HG03280 (cell line): ENCODE data around the gene GALNT17.
"Not testable (repeated sequence)": the region's sequence is repeated elsewhere in the genome, so short reads cannot be mapped to it uniquely, and the experiment has no call there.

Experiments
- ATAC-seq: cut with Tn5 transposase; IDR thresholded peaks from one replicate; pipeline ENCODE4 v1.9.1; 2021; ENCODE audit warnings: mild to moderate bottlenecking, moderate library complexity; ENCODE audit not compliant: unreplicated experiment

Gene GALNT17

DNA sequence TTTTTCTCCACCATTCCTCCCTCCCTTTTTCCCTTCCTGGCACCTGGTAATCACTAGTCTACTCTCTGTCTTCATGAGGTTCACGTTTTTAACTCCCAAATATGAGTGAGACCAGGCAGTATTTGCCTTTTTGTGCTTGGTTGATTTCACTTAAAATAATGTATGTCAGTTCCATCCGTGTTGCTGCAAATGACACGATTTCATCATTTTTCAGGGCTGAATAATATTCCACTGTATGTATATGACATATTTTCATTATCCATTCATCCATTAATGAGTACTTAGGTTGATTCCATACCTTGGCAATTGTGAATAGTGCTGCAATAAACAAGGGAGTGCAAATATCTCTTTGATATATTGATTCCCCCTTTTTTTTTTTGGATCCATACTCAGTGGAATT is 25.8 kb downstream of the GALNT17 start:
- ATAC-seq, result no peak

- no peak for ATAC-seq
These were observed 33.8 kb downstream of the GALNT17 start for GRCh38 chr7:71165708-71166107.

DNA sequence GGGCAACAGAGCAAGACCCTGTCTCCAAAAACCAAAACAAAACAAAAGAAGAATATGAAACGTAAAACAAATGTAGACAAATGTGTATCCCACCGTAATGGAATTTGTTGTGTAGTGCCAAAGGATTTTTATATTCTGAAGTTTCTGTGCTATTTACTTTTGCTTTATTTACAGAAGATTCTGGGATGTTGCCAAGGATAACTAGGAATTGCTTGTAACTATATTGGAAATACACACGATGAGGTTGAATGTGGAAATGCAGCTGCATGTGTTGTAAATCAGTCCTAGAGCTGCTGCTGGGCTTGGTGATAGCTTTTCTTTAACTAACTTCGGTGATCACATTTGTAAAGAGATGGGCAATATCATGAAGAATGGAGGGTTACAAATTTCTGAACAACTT is 39.5 kb downstream of the GALNT17 start:
- no peak for ATAC-seq

DNA sequence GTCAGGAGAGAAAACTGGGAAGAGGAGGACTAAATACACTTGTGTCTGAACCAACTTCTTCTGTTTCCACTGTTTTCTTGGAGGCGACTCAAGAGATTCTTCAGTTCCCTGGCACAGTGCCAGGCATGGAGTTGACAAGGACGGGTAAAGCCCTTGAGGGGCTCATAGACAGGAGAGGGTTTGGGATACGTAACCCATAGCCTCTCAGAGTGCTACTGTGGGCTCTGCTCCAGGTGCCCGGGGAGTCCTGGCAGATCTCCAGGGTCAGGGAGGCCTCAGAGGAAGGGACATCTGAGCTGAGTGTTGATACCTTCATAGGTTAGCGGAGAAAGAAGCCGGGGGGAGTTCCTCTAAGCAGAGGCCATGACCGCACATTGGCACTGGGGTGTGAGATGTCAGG is 42.0 kb downstream of the GALNT17 start:
- no peak for ATAC-seq

- no peak for ATAC-seq
These were observed 50.5 kb downstream of the GALNT17 start for GRCh38 chr7:71182438-71182935.

GRCh38 chr7:71184136-71184535 is 52.2 kb downstream of the GALNT17 start:
- ATAC-seq, result no peak

GRCh38 chr7:71184609-71185008 is 52.7 kb downstream of the GALNT17 start:
- ATAC-seq, result no peak

DNA sequence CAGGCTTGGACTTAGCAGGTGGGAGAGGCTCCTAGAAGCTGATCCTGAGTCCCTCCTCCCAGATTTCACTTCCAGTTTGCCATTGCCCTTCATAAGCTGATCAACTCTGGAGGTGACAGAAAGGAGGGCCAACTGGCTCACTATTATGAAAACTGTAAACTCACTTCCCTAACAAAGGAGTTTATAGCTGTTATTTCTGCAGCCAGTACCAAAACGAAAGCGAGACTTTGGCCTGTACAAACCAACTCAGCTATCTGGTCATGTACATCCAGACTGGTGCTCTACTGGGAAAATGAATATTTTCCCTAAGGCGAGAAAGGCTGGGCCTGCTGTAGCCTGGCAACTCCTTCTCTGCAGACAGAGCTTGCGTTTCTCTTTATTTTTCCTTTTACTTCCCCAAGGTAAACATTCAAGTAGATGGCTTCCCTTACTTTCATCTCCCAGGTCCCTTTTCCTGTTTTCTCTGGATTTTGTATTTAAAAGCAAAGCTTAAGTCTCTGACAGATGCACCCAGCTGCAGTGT is 54.7 kb downstream of the GALNT17 start:
- ATAC-seq, result no peak

- ATAC-seq, result no peak
These were observed 59.8 kb downstream of the GALNT17 start for GRCh38 chr7:71191771-71192170.

GRCh38 chr7:71193099-71193810 is 61.3 kb downstream of the GALNT17 start:
- no peak for ATAC-seq

DNA sequence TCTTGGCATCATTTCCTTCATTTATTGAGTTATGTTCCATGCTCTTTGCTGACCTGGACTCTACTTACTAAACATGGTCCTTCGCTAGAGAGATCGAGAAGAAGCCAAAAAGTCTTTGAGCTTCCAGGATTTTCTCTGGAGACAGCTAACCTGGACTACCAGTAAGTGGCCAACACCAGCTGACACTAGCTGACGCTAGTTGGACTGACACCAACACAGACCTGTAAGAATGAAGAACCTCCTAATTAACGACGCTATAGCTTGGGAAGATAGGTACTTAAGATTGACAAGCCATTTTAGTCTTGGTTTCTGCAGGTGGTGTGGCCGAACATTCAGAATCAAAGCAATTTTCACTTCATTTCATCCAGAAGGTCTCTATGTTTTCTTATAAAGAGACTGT is 66.4 kb downstream of the GALNT17 start:
- ATAC-seq, result no peak

DNA sequence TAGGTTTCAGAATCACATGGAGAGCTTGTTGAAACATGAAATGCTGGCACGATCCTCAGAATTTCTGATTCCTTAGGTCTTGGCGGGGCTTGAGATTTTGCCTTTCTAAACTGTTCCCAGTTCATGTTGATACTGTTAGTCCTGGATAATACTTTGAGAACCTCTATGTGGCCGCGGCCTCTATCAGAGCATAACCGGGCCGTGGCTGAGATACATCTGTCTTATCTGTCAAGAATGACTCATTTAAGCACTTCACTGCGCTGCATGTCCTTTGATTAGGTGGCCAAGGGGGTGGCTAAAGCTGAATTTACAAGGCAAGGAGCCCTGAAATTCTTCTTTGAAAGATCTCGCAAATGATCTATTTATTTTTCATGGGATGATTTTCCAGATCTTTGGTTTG is 66.9 kb downstream of the GALNT17 start:
- no peak for ATAC-seq

DNA sequence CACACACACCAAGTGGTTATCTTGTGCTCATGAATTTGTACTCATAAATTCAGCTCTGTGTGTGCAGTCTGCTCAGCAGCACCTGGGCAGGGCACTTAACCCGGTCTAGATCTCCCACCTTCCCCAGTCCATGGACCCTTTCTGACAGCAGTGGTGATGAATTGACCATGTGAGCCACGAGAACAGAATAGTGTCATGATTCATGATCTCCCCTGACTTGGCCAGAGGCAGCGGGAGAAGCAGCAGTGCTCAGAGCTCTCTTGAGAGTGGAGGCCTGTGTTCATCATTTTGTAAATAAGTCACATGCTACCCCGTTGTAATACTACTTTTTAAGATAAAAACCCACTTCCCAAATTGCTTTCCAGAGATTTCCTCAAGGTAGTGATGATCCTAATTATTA is 74.2 kb downstream of the GALNT17 start:
- ATAC-seq, result no peak

DNA sequence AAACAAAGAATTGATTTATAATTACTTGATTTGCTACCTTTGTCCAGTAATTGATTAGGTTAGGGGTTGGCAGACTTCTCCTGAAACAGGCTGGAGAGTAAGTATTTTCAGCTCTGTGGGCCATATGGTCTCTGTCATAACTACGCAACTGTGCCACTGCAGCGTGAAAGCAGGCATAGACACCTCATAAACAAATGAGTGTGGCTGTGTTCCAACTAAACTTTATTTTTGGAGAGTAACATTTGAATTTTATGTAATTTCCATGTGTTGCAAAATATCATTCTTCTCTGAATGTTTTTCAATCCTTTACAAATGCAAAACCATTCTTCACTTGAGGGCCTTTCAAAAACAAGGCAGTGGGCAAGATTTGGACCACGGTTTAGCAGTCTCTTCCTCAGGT is 76.9 kb downstream of the GALNT17 start:
- ATAC-seq, result no peak

DNA sequence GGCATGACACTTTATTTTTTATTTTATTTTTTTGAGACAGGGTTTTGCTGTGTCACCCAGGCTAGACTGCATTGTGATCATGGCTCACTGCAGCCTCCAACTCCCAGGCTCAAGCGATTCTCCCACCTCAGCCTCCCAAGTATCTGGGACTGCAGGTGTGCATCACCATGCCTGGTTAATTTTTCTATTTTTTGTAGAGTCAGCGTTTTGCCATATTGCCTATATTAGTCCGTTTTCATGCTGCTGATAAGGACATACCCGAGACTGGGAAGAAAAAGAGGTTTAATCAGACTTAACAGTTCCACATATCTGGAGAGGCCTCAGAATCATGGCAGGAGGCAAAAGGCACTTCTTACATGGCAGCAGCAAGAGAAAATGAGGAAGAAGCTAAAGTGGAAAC is 77.5 kb downstream of the GALNT17 start:
- not testable (repeated sequence) for ATAC-seq

GRCh38 chr7:71210220-71210619 is 78.3 kb downstream of the GALNT17 start:
- ATAC-seq, result no peak

DNA sequence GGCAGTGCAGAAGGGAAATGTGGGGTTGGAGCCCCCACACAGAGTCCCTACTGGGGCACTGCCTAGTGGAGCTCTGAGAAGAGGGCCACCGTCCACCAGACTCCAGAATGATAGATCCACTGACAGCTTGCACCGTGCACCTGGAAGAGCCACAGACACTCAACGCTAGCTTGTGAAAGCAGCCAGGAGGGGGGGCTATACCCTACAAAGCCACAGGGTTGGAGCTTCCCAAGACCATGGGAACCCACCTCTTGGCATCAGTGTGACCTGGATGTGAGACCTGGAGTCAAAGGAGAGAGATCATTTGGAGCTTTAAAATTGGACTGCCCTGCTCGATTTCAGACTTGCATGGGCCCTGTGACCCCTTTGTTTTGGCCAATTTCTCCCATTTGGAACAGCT is 80.5 kb downstream of the GALNT17 start:
- not testable (repeated sequence) for ATAC-seq

DNA sequence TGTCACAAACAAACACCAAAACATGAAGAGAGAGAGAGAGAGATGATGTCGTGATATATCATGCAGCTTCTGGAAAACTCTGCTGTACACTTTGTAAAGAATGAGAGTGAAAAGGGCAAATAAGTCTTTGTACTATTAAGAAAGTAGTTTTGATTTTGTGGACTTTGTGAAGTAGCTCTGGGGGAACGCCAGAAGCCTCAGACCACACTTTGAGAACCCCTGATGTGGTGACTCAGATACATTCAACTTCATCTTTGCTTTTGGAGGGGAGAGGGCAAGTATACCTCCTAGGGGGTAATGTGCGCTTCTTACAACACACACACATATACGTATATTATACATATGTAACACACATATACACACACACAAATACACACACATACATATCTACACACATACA is 84.3 kb downstream of the GALNT17 start:
- ATAC-seq, result no peak

- ATAC-seq, result no peak
These were observed 88.3 kb downstream of the GALNT17 start for GRCh38 chr7:71220210-71220695.

DNA sequence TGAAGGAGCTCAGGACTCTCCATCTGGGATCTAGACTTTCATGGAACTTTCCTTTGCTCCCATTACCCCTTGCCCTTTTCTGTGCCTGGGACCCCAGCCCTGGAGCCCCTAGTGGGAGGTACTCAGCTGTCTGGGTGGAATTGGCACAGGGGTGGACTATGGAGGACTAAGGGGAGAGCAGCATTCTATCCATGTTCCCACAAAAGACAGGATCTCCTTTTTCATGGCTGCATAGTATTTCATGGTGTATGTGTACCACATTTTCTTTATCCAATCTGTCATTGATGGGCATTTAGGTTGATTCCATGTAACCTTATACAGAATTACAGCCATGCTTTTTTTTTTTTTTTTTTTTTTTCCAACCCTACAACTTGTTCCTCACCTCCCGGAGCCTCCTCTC is 89.1 kb downstream of the GALNT17 start:
- ATAC-seq, result no peak

DNA sequence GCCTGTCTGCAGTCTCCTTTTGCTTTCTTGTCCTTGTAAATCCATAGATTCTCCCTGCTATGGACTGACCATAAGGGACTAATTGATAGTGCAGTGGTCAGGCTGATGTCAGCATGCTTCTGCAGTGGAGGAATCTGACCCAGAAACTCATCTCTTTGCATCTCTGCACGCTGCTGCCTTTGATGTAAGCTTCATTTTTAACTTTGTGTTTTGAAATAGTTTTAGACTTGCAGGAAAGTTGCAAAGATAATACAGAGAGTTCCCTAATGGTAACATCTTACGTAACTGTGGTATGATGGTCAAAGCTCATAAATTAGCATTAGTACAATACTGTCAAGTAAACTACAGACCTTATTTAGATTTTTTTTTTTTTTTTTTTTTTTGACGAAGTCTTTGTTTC is 89.6 kb downstream of the GALNT17 start:
- ATAC-seq, result no peak

DNA sequence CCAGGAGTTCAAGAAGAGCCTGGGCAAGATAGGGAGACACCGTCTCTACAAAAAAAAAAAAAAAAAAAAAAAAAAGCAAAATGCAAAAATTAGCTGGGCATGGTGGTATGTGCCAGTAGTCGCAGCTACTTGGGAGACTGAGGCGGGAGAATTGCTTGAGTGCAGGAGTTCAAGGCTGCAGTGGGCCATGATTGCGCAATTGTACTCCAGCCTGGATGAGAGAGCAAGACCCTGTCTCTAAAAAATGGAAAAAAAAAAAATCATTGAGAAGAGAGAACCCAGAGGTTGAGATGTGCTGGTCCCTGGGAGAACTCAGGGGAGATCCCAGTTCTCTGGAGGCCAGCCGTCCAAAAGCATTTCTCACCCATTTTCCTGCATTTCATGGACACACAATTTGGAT is 95.2 kb downstream of the GALNT17 start:
- ATAC-seq, result no peak

DNA sequence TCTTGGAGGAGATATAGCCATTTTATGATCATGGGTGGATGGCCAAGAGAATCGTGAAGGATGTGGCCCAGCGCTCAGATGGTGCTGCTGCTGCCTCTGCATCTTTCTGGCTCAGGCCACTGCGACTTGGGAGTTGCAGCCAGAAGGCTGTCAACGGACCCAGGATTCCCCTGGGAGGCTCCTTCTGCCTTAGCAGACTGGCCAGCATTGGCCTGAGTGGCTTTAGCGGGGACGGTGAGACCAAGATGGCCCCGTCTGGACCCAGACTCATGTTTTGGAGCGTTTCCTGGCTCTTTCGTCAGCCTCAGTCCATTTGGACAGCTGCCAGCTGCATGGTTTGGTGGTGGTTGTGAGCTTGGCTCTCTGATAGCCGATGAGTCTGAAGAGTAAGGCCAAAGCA is 97.2 kb downstream of the GALNT17 start:
- no peak for ATAC-seq
